ENCODE data around the gene HS2ST1.

HS2ST1 gene

GRCh38 chr1:87130438-87130837, 216.0 kb downstream of the HS2ST1 start:
- DNase-seq (ENCODE audit: low read depth in 1 of 2, low spot score in 1 of 2), result no peak
- H3K4me3 ChIP-seq (replicated peaks; ENCODE audit: insufficient read depth, low read length), result no peak overlapping the region
- H3K27me3 ChIP-seq (ENCODE audit: insufficient read depth, poor library complexity, severe bottlenecking), result no peaks in the 10 kb centered on the region
- no peak for TF ChIP-seq POLR2AphosphoS5 (IDR thresholded peaks at IDR 0.05; ENCODE audit: low read depth)
- TF ChIP-seq SPI1 (IDR thresholded peaks at IDR 0.05; ENCODE audit: borderline replicate concordance, low read depth), result no peak
- TF ChIP-seq CTCF (IDR thresholded peaks at IDR 0.05; ENCODE audit: insufficient read depth, low read length), result no peak
- TF ChIP-seq GABPA (IDR thresholded peaks at IDR 0.05; ENCODE audit: low read depth), result no peak
- TF ChIP-seq REST (IDR thresholded peaks at IDR 0.05; ENCODE audit: insufficient replicate concordance, low read depth), result no peak
- no peak overlapping the region for H3K27ac ChIP-seq (replicated peaks)

- Histone ChIP-seq H3K27me3 (ENCODE audit: insufficient read depth, poor library complexity, severe bottlenecking) (no peaks in the 10 kb centered on the region), H3K27ac (replicated peaks) (peak overlapping the region; percentile 46), H3K4me3 (replicated peaks; ENCODE audit: insufficient read depth, low read length) (peak overlapping the region; percentile 40)
- peak; percentile 58 to 77 for DNase-seq (ENCODE audit: low read depth in 1 of 2, low spot score in 1 of 2)
- TF ChIP-seq SPI1 (IDR thresholded peaks at IDR 0.05; ENCODE audit: borderline replicate concordance, low read depth) (no peak), CTCF (IDR thresholded peaks at IDR 0.05; ENCODE audit: insufficient read depth, low read length) (peak; percentile 83)
Observed at GRCh38 chr1:87131809-87132283, 217.4 kb downstream of the HS2ST1 start.

GRCh38 chr1:87132284-87132870, 217.9 kb downstream of the HS2ST1 start:
- Histone ChIP-seq H3K4me3 (replicated peaks; ENCODE audit: insufficient read depth, low read length) (peak overlapping the region; percentile 40), H3K27me3 (ENCODE audit: insufficient read depth, poor library complexity, severe bottlenecking) (no peaks in the 10 kb centered on the region), H3K27ac (replicated peaks) (no peak overlapping the region)
- no peak for DNase-seq (ENCODE audit: low read depth in 1 of 2, low spot score in 1 of 2)
- TF ChIP-seq SPI1 (IDR thresholded peaks at IDR 0.05; ENCODE audit: borderline replicate concordance, low read depth) (no peak), GABPA (IDR thresholded peaks at IDR 0.05; ENCODE audit: low read depth) (no peak), CTCF (IDR thresholded peaks at IDR 0.05; ENCODE audit: insufficient read depth, low read length) (no peak), REST (IDR thresholded peaks at IDR 0.05; ENCODE audit: insufficient replicate concordance, low read depth) (no peak), POLR2AphosphoS5 (IDR thresholded peaks at IDR 0.05; ENCODE audit: low read depth) (no peak)

- TF ChIP-seq POLR2AphosphoS5 (IDR thresholded peaks at IDR 0.05; ENCODE audit: low read depth), result no peak
- TF ChIP-seq REST (IDR thresholded peaks at IDR 0.05; ENCODE audit: insufficient replicate concordance, low read depth), result no peak
- TF ChIP-seq CTCF (IDR thresholded peaks at IDR 0.05; ENCODE audit: insufficient read depth, low read length), result no peak
- Histone ChIP-seq H3K27me3 (ENCODE audit: insufficient read depth, poor library complexity, severe bottlenecking) (no peaks in the 10 kb centered on the region), H3K4me3 (replicated peaks; ENCODE audit: insufficient read depth, low read length) (no peak overlapping the region), H3K27ac (replicated peaks) (no peak overlapping the region)
- no peak for DNase-seq (ENCODE audit: low read depth in 1 of 2, low spot score in 1 of 2)
Observed at GRCh38 chr1:87134061-87134460, 219.6 kb downstream of the HS2ST1 start.

All from HL-60 (cell line).